DMS153 treated with DMSO at 0.1 percent for 48 hours (cell line): ENCODE results near the gene SGPL1.

Experiments used
- DNase-seq: peaks from one replicate; lab custom pipeline; 2025; ENCODE audit not compliant: unreplicated experiment; lab: John Stamatoyannopoulos, UW

SGPL1 gene

DNA sequence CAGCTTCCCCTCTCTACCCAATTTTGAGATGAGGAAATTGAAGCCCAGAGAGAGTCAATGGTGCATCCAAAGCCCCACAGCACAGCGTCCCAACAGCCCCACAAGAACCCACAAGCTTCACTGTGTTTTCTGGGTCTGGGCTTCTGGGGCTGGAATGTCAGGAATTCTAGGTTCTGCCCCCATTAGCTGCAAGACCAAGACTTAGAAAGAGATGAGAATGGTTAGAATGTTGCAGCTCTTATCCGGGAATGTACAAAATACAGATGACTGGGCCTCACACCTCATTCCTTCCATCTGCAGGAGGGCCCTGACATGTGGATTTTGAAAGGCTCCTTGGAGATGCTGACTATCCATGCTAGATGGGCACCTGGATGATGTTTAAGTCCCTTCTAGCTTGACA, 6.0 kb upstream of the SGPL1 start:
- DNase-seq = no peak

DNA sequence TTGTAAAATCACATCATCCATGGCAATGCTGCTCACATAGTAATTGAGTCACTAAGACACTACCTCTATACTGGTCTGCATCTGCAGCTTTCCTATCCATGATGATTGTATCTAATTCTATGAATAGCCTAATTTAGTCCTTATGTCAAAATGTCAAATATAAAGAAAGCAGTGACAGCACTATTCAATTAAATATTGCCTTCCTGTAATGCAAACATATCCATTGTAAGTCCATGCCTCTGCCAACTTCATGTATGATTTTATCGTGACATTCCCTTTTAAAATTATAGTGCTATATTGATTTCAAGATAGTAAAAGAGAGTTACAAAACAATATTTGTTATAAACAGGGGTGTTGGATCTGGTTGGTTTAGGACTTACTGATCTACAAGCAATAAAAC, 4.8 kb upstream of the SGPL1 start:
- no peak for DNase-seq

GRCh38 chr10:70811881-70812280, 3.9 kb upstream of the SGPL1 start:
- no peak for DNase-seq

DNA sequence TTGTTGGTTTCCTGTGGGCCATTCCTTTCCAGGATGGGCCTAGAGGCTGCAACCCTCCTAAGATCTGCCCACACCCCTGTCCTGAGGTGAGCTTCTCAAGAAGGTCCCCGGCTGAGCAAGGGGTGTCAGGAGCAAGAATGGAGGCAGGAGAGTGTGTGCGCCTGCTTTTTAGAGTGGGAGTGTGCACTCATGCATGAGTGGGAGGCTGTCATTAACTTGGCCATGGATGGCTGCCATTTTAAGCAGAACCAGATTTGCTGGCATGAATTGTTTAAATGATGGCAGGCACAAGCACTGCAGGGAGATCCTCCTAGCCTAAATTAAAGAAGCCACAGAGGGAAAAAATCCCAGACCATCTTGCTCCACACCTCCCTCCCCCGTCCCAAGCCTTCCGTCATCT, 2.9 kb upstream of the SGPL1 start:
- DNase-seq = no peak

- no peak for DNase-seq
Measured at GRCh38 chr10:70814126-70814525, 1.6 kb upstream of the SGPL1 start.

- DNase-seq = peak; percentile 40
Measured at GRCh38 chr10:70816220-70816894, 609 bp downstream of the SGPL1 start.

DNA sequence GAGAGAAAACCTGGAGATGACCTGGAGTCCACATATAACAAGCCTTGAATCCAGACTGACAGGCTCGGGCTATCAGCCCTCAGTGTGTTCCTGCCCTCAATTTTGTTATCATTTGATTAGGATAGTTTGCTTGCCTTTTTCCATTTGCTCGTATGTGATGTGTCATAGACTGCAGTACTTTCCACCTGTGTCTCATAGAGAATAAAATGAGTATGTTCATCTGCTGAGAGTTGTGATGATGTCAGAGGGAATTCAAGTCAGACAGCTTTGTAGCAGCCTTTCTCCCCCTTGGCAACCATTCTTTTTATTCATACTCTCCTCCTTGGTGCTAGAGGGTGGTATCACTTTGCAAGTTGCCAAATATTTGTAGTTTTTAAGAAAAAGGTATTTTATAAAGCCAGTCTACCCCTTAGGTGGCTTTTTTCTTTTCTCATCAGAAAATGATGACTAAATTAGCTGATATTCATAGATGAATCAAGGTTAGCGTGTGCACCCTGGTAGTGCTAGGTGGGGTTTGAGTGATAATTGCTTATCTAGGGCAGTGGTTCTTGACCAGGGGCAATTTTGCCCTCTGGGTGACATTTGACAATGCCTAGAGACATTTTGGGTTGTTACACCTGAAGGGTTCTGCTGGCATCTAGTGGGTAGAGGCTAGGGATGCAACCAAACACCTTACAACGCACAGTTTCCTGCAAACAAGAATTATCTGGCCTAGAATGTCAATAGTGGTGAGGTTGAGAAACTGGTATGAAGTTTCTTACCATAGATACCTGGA, 5.4 kb downstream of the SGPL1 start:
- no peak for DNase-seq

DNA sequence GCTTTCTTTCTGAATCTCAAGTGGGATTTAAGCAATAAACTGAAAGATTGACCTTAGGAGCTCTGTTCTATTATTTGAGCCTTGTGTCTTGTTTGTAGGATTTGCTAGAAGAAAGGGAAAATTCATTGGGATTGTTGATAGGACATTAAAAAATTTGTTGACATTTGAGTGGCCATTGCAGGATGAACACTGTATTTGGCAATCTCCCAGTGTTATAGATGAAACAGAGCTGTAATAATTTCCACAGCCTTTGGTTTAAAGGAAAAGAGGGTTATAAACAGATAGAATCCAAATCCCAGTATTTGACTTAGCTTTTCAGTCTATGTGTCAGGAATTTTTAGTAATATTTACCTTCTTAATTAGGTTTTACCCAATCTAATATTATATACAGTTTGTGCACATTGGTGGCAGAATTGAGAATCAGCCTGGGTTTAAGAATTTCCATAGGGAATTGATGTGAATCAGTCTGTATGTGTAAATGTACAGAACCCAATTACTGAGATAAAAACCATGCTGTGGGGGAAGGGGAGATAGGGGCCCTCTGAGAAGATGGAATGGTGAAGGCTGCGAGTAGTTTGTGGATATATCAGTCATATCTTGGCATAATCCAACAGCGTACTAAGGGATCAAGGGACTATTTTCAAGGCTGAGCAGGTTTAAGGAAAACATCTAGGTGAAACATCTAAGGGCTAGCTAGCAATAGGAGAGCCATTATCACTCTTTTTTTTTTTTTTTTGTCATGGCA, 6.5 kb downstream of the SGPL1 start:
- DNase-seq = no peak

DNA sequence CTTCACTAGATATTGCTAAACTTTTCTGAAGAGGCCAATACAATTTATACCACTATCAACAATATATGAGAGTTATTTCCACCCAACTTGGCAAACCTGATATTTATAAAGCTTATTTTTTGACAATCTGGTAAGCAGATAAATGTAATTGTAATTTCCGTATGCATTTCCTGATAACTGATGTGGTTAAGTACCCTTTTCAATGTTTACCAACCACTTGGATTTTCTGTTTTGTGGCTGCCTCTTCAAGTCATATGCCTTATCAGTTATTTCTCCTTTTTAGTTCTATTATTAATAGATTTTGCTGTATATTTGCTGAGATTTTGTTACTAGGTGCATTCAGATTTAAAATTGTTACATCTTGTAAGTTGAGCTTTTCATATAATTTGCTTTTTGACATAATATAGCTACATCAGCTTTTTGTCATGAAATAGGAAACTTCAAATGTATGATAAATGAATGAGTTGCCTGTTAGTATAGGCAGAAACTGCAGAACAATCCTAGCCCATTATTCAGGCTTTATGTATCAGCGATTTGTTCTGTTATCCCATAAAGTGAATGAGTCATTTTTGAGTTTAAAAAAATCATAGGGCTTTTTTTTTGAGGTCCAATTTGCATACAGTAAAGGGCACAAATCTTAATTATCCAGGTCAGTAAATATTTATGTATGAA, 11.5 kb downstream of the SGPL1 start:
- DNase-seq = no peak

DNA sequence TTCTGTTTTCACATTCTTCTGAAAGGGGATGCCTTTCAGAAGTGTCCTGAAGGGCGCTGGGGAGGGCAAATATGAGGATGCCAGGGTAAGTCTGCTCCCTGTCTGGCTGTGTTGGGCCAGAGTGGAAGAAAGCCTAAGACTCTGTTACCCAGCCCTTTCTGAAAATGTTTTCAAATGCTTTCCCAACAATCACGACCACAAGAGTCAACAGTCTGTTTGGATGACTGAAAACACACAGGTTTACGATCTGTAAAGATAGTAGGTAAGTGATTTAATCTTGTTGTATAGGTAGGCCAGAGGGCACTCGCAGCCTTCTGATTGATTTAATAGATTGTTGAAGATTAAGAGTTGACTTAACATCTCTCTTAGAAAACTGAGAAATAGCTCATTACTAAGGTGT, 13.2 kb downstream of the SGPL1 start:
- peak; percentile 46 for DNase-seq

GRCh38 chr10:70829543-70829942, 13.8 kb downstream of the SGPL1 start:
- no peak for DNase-seq

- no peak for DNase-seq
Measured at GRCh38 chr10:70830164-70830563, 14.4 kb downstream of the SGPL1 start.

DNA sequence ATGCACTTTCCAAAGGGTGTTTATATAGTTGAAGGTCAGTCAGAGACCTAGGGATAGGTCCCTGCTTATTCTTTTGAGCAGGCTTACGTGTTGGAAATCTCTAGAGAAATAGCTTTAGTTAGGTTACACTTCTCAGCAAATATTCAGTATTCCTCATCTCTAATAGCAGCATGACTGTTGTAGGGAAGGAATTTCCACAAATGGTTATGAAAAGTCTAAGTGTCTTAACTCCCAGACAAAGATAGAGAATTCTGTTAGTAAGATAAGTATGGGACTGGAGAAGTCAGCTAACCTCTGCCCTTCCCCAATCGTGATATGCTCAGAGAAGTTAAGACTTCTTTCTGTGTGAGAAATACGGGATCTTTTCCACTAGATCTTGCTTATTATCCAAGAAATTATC, 16.5 kb downstream of the SGPL1 start:
- DNase-seq = no peak

GRCh38 chr10:70832852-70833528, 17.2 kb downstream of the SGPL1 start:
- no peak for DNase-seq

GRCh38 chr10:70833601-70834000, 17.9 kb downstream of the SGPL1 start:
- no peak for DNase-seq

DNA sequence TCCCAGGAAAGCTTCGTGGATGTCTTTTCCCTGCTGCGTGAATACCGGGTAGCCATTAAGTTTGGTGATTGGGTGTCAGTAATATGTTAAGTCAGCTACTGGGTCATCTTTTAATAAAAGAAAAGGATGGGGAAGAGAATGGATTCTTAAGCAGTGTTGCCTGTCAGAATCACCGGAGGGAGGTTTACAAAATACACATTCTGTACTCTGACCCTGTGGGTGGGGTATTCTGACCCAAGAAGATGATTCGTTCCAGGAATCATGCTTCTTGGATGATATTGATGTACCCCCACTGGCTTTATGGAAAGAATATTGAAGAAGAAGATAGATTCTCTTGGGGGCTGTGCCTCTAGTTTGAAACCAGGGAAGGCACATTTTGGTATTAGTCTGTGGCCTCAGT, 18.3 kb downstream of the SGPL1 start:
- no peak for DNase-seq

- DNase-seq = no peak
Measured at GRCh38 chr10:70834441-70835151, 18.8 kb downstream of the SGPL1 start.

DNA sequence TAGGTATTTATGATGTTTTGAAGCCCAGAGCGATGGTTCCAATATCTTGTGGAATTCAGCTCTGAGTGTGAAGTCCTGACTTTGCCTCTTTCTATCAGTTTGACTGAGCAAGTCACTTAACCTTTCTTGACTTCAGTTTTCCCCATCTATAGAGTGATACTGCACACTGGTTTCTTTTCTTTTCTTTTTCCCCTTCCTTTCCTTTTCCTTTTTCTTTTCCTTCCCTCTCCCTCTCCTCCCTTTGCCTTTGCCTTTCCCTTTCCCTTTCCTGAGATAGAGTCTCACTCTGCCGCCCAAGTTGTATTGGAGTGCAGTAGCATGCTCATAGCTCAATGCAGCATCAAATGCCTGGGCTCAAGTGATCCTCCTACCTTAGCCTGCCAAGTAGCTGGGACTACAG, 20.6 kb downstream of the SGPL1 start:
- no peak for DNase-seq

DNA sequence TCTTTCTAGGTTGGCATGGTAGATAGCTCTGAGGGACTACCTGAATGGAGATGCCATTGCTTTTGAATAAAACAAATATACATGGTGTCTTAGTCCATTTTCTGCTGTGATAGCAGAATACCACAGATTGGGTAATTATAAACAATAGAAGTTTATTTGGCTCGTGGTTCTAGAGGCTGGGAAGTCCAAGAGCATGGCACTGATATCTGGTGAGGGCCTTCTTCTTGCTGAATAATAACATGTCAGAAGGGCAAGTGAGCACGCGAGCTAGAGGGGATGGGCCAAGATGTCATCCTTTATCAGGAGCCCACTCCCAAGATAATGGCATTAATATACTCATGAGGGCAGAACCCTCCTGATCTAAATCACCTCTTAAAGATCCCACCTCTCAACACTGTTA, 21.9 kb downstream of the SGPL1 start:
- DNase-seq = no peak

GRCh38 chr10:70838270-70838805, 22.6 kb downstream of the SGPL1 start:
- DNase-seq = no peak
